Duodenal mucosa (tissue), 2 donors: Measurements from ENCODE around the gene COA5.

Source experiments
- H3K27ac ChIP-seq: one replicate; pipeline ENCODE4 v1.7.0; 2013; ENCODE audit warnings: low read depth, low read length
- H3K27me3 ChIP-seq, 2 donors: one replicate each; pipeline ENCODE4 v1.7.0; 2013; ENCODE audit warnings: low read length in 2 of 2, control low read depth in 1 of 2; ENCODE audit not compliant: insufficient read depth in 2 of 2, control insufficient read depth in 1 of 2
- H3K36me3 ChIP-seq, 2 donors: one replicate each; pipeline ENCODE4 v1.7.0; 2013; ENCODE audit warnings: low read length in 2 of 2, control low read depth in 1 of 2; ENCODE audit not compliant: insufficient read depth in 2 of 2, control insufficient read depth in 1 of 2
- H3K4me1 ChIP-seq, 2 donors: one replicate each; pipeline ENCODE4 v1.7.0; 2013; ENCODE audit warnings: low read length in 2 of 2, control low read depth in 1 of 2; ENCODE audit not compliant: insufficient read depth in 2 of 2, control insufficient read depth in 1 of 2
- H3K4me3 ChIP-seq, 2 donors: one replicate each; pipeline ENCODE4 v1.7.0; 2013; ENCODE audit warnings: low read length in 2 of 2, low read depth in 1 of 2
- H3K9ac ChIP-seq, 2 donors: one replicate each; pipeline ENCODE4 v1.7.0; 2013; ENCODE audit warnings: low read length in 2 of 2, low read depth in 1 of 2
- H3K9me3 ChIP-seq, 2 donors: one replicate each; pipeline ENCODE4 v1.7.0; 2013; ENCODE audit warnings: low read length in 2 of 2, control low read depth in 1 of 2; ENCODE audit not compliant: control insufficient read depth in 1 of 2

The COA5 gene

GRCh38 chr2:98586551-98587140, 21.7 kb downstream of the COA5 start:
- peaks cover 8 to 12% of the 10 kb centered on the region in 2 donors for H3K4me1 ChIP-seq
- H3K27ac ChIP-seq = no peak overlapping the region
- no peaks in the 10 kb centered on the region for H3K9me3 ChIP-seq
- no peak overlapping the region for H3K9ac ChIP-seq
- H3K4me3 ChIP-seq = no peak overlapping the region
- H3K36me3 ChIP-seq = peaks cover 3 to 40% of the 10 kb centered on the region in 2 donors
- no peaks in the 10 kb centered on the region for H3K27me3 ChIP-seq

DNA sequence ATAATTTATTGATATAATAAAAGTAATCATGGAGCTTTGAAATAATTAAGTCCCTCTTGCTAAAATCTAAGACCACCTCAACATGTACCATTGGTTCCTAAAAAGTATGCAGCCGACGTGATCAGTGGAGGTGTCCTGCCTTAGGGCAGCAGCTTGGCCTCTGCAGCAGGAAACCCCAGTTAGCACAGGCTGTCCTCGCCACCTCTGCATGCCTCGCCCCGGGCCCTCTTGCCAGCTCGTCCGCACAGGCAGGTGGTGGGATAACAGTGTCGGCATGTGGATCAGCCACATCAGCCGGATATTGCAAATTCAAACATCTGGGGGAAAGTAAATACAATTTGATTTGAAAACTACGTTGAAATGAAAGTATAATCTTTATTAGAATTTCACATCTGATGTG, 22.9 kb downstream of the COA5 start:
- no peak overlapping the region for H3K27ac ChIP-seq

DNA sequence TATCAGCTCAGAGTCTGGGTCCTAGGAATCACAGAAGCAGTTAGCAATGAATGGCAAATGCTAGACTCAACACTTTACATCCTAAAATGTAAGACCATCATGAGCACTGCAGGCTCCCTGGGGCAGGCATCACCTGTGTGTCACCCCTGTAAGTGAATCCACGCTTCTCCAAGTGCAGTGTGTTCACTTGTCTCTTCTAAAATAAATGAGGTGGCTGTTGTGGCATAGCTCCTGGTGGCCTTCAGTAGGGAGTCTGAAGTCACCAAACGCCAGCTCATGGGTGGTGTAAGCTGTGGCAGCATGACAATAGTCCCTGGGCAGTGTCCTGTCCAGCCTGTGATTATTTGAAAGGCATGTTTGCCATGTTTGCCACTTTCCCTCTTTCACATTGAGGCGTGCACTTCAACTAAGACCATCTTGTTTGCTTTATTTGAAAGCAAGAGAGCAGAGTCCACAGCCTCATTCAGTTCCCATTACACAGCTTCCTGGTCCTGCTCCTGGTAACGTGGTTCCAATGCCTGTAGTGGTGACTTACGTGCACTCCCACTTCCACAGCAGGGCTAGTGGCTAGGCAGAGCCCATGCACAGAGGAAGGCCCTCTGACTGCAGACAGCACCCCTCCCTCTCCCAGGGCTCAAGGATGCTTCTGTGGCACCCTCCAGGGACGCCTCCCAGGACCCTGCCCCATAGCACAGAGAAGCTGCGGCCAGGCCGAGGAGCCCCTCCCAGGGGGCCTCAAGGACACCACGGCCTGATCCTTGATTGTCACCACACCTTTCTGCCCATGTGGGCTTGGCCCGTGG, 24.3 kb downstream of the COA5 start:
- H3K36me3 ChIP-seq = peaks cover 6 to 32% of the 10 kb centered on the region in 2 donors
- no peak overlapping the region for H3K4me3 ChIP-seq
- no peak overlapping the region for H3K27ac ChIP-seq
- peaks cover 8 to 12% of the 10 kb centered on the region in 2 donors for H3K4me1 ChIP-seq
- no peaks in the 10 kb centered on the region for H3K27me3 ChIP-seq
- no peaks in the 10 kb centered on the region for H3K9me3 ChIP-seq
- H3K9ac ChIP-seq = no peak overlapping the region

More for the DNA sequence above, 22.9 kb downstream of the COA5 start:
- Histone ChIP-seq H3K27me3 (no peaks in the 10 kb centered on the region), H3K36me3 (peaks cover 6 to 32% of the 10 kb centered on the region in 2 donors), H3K9me3 (no peaks in the 10 kb centered on the region), H3K4me1 (peaks cover 8 to 12% of the 10 kb centered on the region in 2 donors), H3K9ac (no peak overlapping the region), H3K4me3 (no peak overlapping the region)

GRCh38 chr2:98583276-98583675, 25.0 kb downstream of the COA5 start:
- H3K27ac ChIP-seq = no peak overlapping the region
- H3K9ac ChIP-seq = no peak overlapping the region
- H3K27me3 ChIP-seq = no peaks in the 10 kb centered on the region
- H3K4me1 ChIP-seq = peaks cover 8 to 12% of the 10 kb centered on the region in 2 donors
- H3K36me3 ChIP-seq = peaks cover 8 to 38% of the 10 kb centered on the region in 2 donors
- H3K9me3 ChIP-seq = no peaks in the 10 kb centered on the region
- H3K4me3 ChIP-seq = no peak overlapping the region

DNA sequence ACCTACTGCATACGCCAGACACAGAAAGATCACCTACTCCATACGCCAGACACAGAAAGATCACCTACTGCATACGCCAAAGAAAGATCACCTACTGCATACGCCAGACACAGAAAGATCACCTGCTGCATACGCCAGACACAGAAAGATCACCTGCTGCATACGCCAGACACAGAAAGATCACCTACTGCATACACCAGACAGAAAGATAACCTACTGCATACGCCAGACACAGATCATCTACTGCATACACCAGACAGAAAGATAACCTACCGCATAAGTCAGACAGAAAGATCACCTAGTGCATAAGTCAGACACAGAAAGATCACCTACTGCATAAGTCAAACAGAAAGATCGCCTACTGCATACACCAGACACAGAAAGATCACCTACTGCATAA, 25.8 kb downstream of the COA5 start:
- Histone ChIP-seq H3K36me3 (peaks cover 11 to 45% of the 10 kb centered on the region in 2 donors), H3K4me3 (no peak overlapping the region), H3K9me3 (no peaks in the 10 kb centered on the region), H3K9ac (no peak overlapping the region), H3K27me3 (no peaks in the 10 kb centered on the region), H3K4me1 (peaks cover 8 to 12% of the 10 kb centered on the region in 2 donors), H3K27ac (no peak overlapping the region)

- Histone ChIP-seq H3K4me1 (peaks cover 8 to 12% of the 10 kb centered on the region in 2 donors), H3K4me3 (no peak overlapping the region), H3K27ac (no peak overlapping the region), H3K9ac (no peak overlapping the region), H3K9me3 (no peaks in the 10 kb centered on the region), H3K36me3 (peaks cover 15 to 55% of the 10 kb centered on the region in 2 donors), H3K27me3 (no peaks in the 10 kb centered on the region)
These were observed 27.5 kb downstream of the COA5 start for GRCh38 chr2:98580656-98581284.

DNA sequence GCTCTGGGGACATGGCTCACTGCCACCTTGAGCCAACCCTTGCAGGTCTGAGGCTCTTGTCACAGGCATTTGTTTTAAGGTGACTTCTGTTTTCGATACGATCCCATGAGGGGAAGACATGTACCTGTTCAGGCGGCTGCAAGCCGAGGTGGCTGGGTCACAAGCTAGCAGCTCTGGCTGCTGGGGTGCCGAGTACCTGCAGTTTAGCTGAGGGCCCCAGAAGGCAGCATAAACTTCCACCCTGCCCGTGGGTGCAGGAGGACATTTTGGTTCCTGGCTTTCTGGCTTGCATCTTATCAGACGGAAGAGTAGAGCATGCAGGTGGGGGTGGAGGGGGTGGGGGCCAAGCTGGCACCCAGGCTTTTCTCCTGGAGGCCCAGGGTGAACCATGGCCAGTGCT, 28.4 kb downstream of the COA5 start:
- Histone ChIP-seq H3K4me1 (peaks cover 8 to 12% of the 10 kb centered on the region in 2 donors), H3K9ac (no peak overlapping the region), H3K27me3 (no peaks in the 10 kb centered on the region), H3K9me3 (no peaks in the 10 kb centered on the region), H3K36me3 (peaks cover 15 to 64% of the 10 kb centered on the region in 2 donors), H3K27ac (no peak overlapping the region), H3K4me3 (no peak overlapping the region)

DNA sequence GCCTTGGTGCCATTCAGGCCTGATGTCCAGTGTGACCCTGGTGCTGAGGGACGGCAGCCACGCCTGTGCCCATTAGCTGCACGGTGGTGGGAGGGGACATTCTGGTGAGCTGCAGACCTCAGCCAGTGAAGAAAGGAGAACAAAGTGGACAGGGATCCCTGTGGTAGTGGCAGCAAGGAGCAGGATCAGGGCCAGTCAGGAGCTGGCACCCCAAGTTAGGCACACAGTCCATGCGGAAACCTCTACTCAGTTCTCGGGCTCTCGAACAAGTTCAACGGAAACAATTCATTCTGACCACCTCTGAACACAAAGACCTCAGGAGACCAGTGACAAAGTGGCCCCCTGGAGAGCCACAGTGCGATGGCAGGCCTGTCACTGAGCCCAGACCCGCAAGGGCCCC, 30.1 kb downstream of the COA5 start:
- H3K36me3 ChIP-seq = peaks cover 12 to 67% of the 10 kb centered on the region in 2 donors
- H3K27me3 ChIP-seq = no peaks in the 10 kb centered on the region
- H3K4me1 ChIP-seq = no peaks in the 10 kb centered on the region
- H3K27ac ChIP-seq = no peak overlapping the region
- no peak overlapping the region for H3K9ac ChIP-seq
- no peaks in the 10 kb centered on the region for H3K9me3 ChIP-seq
- H3K4me3 ChIP-seq = no peak overlapping the region

GRCh38 chr2:98577313-98577712, 31.0 kb downstream of the COA5 start:
- Histone ChIP-seq H3K9me3 (no peaks in the 10 kb centered on the region), H3K27ac (no peak overlapping the region), H3K9ac (no peak overlapping the region), H3K4me1 (no peaks in the 10 kb centered on the region), H3K27me3 (no peaks in the 10 kb centered on the region), H3K4me3 (no peak overlapping the region), H3K36me3 (peaks cover 12 to 69% of the 10 kb centered on the region in 2 donors)

GRCh38 chr2:98576666-98577312, 31.5 kb downstream of the COA5 start:
- Histone ChIP-seq H3K27ac (no peak overlapping the region), H3K9ac (no peak overlapping the region), H3K9me3 (no peaks in the 10 kb centered on the region), H3K27me3 (no peaks in the 10 kb centered on the region), H3K36me3 (peaks cover 12 to 67% of the 10 kb centered on the region in 2 donors), H3K4me3 (no peak overlapping the region), H3K4me1 (no peaks in the 10 kb centered on the region)
